ACHN (cell line): ENCODE results near the gene PTPN5.
A peak's percentile ranks its signal among the peaks of the same experiment; 100 is the strongest.
"Not testable (repeated sequence)": the region's sequence is repeated elsewhere in the genome, so short reads cannot be mapped to it uniquely, and the experiment has no call there.

ENCODE experiments used
- DNase-seq: peaks from one replicate; pipeline ENCODE4 v3.0.0-alpha.2; 2015
- in situ Hi-C: cut with HindIII; loops from 2 replicates; pipeline ENCODE4 v1.10.0; 2017; ENCODE audit warnings: low sequenced_read_pairs, low pct_ligation_motif_present, low pct_unique_long_range_greater_than_20kb

Gene PTPN5

DNA sequence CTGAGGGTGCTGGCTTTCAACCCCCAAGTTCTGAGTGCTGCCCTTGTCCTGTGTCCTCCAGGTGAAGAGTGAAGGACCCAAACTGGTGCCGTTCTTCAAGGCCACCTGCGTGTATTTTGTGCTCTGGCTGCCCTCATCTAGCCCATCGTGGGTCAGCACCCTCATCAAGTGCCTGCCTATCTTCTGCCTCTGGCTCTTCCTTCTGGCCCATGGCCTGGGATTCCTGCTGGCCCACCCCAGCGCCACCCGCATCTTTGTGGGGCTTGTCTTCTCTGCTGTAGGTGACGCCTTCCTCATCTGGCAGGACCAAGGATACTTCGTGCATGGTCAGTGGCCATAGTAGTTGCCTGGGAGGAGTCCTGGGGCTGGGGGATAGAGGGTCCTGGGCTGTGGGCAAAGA, 90.7 kb downstream of the PTPN5 start:
- in situ Hi-C loops: no loop called here
- DNase-seq: no peak

DNA sequence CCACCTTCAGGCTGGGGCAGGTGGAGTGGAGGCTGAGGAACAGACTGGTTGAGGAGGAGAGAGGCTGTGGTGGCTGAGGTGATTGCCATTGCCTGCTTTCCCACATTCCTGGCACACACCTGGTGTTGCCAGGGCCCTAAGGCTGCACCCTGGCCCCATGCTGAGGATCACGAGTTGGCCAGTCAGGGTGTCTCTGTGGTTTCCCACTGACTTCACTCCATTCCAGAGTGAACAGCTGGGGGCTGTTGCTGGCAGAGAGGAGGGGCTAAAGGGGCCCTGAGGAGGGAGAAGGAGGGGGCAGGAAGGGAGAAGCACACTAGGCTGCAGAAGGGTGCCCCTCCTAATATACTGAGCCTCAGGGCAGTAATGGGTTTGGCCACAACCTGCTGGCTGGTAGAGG, 91.2 kb downstream of the PTPN5 start:
- DNase-seq: peak; percentile 33

DNA sequence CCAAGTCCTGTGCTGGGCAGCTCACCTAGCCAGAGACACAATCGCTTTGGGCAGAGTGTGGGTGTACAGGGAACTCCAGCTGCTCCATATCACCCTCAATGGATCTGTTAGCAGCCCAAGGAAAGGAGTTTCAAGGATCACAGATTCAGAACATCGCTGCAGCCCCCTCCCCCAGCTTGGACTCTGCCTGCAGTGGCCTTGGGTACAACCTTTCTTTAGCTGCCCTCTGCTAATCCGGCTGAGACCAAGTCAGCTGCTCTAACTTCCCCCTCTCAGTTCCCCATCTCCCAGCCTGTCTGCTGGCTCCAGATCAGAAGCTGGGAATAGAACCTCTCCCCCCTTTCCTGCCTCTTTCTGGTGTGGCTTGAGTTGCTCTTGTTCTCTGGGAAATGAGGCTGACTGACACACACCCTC, 91.7 kb downstream of the PTPN5 start:
- no peak for DNase-seq
- in situ Hi-C loops: no loop called here

More for the DNA sequence above, 91.2 kb downstream of the PTPN5 start:
- in situ Hi-C loops: no loop called here

DNA sequence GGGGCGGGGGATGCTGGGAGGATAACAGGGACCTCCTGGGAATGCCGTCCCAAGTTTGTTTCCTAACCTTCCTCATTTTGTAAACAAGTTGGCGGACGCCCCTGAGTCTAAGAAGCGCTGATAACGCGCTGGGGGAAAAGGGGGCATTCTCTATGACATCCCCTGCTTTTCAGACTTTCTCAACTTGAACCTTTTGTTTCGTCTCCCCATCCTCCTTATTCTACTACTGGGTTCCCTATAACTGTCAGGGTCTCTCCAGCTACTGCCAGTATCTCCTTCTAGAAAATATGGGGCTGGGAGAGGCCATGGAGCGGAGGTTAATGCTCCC, 92.4 kb downstream of the PTPN5 start:
- DNase-seq: no peak
- in situ Hi-C loops: no loop called here

DNA sequence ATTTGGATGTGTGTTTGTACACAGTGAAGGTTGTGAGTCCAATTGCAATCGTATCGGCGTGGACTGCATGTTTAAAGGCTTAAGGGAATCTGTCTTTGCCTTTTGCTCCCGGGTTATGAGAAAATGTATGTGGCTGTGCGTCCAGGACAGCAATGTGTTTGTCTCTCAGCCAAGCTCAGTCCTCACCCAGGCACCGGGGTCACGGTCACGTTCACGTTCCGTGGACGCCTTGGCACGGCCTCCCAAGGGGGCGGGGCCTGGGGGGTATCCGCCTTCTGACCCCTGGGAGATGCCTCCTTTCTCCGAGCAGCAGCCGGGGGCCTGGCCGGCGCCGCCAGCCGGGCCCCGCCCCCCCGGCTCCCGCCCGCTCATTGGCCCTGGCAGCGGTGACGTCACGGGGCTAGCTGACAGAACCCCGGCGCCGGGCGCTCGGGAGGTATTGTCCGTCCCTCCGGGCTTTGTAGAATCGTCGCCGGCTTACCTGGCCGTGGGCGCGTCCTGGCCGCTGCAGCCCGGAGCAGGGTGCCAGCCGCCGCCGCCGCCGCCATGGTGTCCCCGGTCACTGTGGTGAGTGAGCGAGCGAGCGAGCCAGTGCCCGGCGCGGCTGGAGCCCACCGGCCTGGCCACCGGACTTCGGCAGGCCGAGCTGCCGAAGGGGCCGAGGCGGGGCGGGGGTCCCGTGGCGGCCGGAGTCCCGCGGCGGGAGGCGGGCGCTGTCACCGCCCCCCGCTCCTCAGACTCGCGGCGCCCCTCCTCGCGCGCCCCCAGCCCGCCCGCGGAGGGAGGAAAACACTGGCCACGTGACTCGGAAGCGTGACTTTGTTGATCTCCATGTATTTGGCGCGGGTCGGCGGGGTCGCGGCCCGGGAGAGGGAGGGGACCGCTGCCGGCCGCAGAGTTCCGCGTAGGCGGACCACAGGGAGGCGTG, 93.0 kb downstream of the PTPN5 start, which contains the start of gene TMEM86A:
TSS of gene TMEM86A (plus strand) at position 439 of the 928 bp plus-strand sequence. CDS start at position 547, 108 bp downstream.
- in situ Hi-C loops: no loop called here
- DNase-seq: peak; percentile 78

DNA sequence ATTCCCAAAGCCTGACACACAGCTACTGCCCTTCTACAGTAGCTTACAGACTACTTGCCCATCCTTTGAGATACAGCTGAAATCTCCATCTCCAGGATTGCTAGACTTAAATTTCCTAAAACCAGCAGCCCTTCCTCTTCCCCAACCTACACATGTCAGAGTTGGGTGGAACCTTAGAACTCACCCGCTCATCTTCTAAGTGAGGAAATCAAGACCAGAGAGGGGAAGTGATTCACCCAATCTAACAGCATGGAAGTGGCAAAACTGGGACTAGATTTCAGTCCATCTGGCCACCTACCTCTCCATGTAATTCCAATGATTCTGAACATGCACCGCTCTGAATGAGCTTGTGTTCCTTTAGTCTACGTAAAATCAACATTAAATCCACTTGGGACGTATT, 94.0 kb downstream of the PTPN5 start:
- in situ Hi-C loops: no loop called here
- DNase-seq: no peak

DNA sequence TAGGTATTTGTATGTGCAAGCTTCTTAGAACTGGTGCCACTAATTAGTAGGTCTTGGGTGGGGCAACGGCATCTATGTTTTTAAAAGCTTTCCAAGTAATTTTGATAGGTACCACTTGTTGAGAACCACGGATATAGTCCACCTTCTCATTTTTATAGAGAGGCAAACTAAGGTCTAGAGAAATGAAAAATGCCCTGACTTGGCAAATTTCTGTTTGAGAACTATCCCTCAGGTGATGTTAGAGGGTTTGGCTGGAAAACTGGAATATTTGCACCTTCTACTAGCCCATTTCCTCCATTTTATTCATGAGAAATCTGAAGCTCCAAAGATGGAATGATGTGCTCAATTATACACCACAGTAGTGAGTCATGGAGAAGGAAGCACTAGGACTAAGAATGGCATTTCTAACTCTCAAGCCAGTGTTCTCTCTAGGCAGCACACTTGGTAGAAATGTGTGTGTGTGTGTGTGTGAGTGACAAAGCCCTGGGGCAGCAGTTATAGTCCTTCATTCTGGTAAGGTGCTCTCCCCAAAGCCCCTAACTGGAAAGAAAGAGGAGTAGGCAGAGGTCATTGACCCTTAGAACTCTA, 94.9 kb downstream of the PTPN5 start:
- in situ Hi-C loops: no loop called here
- no peak for DNase-seq

DNA sequence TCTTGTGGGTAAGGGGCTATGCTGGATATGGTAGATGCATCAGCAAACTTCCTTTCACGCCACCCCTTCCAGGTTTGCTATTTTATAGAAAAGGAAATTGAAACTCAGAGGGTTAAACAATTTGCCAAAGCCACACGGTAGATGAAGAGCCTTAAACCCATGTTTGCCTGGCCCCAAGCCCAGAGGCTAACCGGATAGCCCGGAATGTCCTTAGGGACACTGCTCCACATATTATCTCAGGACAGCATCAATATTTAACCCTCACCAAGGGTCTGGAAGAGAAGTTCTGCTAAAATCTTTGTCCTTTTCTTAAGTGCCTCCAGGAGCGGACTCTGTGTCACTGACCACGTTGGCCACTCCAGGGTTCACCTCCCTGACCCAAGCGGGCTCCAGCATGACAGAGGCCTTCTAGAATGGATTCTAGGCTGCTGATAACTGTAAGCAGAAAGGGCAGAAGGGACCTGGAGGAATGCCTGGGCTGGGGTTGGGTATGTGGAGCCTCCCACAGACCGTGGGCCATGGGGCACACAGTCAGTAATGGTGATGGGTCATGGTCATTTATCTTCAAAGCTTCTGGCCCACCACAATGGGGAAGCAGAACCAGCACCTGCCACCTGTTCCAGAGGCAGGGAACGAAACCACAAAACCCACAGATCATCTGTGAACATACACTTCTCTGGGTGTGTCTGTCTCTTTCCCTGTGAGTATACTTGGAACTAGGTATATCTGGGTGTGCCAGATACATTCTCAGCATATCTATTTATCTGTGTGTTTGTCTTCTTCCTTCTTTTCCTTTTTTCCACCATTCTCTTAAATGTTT, 98.4 kb downstream of the PTPN5 start:
- in situ Hi-C loops: no loop called here
- no peak for DNase-seq

DNA sequence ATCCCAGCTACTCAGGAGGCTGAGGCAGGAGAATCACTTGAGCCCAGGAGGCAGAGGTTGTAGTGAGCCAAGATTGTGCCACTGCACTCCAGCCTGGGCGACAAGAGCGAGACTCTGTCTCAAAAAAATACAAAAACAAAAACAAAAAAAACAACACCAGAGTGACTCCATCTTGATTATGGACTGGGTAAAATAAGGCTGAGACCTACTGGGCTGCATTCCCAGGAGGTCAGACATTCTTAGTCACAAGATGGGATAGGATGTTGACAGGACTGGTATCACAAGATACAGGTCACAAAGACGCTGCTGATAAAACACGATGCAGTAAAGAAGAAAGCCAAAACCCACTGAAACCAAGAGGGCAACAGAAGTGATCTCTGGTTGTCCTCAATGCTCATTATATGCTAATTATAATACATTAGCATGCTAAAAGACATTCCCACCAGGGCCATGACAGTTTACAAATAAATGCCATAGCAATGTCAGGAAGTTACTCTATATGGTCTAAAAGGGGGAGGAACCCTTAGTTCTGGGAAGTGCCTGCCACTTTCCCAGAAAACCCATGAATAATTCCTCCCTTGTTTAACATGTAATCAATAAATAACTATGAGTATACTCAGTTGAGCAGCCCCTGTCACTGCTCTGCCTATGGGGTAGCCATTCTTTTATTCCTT, 100.0 kb downstream of the PTPN5 start:
- DNase-seq, in situ Hi-C loops: not testable (repeated sequence)

DNA sequence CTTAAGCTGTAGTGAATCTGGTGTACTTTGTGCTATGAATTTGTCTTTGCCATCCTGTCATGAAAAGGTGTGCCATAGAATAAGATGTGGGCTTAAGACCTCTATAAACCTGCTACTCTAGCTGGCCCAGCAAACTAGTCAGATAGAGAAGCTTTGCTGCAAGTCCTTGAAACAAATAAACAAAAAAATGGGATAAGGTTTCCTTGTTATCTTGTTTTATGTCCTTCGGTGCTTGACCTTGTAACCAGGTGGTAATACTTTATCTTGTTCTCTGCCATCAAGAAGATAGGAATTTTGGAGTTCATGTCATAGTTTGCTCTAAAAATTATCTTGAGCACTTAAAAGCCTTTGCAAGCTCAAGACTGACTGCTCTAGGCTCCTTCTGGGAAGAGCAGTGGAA, 107.3 kb downstream of the PTPN5 start:
- in situ Hi-C loops: no loop called here
- no peak for DNase-seq

DNA sequence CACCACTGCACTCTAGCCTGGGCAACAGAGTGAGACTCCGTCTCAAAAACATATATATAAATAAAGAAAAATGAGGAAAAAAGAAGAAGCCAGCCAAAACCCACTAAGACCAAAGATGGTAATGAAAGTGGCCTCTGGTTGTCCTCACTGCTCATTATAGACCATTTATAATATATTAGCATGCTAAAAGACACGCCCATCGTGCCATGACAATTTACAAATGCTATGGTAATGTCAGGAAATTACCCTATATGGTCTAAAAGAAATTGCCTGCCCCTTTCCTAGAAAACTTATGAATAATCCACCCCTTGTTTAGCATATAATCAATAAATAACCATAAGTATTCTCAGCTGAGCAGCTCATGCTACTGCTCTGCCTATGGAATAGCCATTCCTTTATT, 109.1 kb downstream of the PTPN5 start:
- in situ Hi-C loops: no loop called here
- no peak for DNase-seq

DNA sequence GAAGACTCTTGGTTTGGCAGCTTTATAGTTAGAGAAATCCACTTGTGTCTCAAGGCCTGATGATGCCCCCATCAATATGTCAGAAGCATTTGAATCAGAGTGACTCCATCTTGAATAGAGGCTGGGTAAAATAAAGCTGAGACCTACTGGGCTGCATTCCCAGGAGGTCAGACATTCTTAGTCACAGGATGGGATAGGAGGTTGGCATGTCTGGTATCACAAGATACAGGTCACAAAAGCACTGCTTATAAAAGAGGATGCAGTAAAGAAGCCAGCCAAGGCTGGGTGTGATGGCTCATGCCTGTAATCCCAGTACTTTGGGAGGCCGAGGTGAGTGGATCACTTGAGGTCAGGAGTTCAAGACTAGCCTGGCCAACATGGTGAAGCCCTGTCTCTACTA, 109.6 kb downstream of the PTPN5 start:
- in situ Hi-C loops, DNase-seq: not testable (repeated sequence)
